CD4-positive, alpha-beta T cell treated with Interferon alpha-2 for 1 hour (primary cell): ENCODE data around the gene TTC17.
A peak's percentile ranks its signal among the peaks of the same experiment; 100 is the strongest.
"Not testable (repeated sequence)": the region's sequence is repeated elsewhere in the genome, so short reads cannot be mapped to it uniquely, and the experiment has no call there.

Experiments used
- DNase-seq, 2 donors: peaks; one replicate each; pipeline ENCODE4 v3.0.0-alpha.2; 2020 to 2022

TTC17 gene

DNA sequence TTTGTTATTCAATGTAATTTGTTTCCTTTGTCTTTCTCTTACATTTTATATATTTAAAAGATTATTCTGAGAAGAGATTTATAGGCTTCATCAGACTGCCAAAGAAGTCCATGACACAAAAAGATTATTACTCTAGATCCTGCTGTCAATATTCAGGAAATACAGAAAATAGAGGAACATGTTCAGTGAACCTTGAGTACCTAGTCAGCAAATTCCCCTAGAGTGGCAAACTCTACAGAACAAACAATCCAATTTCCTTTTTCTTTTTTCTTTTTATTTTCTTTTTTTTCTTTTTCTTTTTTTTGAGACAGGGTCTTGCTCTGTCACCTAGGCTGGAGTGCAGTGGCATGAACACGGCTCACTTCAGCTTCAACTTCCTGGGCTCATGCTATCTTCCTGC, 23.9 kb downstream of the TTC17 start:
- DNase-seq = no peak

DNA sequence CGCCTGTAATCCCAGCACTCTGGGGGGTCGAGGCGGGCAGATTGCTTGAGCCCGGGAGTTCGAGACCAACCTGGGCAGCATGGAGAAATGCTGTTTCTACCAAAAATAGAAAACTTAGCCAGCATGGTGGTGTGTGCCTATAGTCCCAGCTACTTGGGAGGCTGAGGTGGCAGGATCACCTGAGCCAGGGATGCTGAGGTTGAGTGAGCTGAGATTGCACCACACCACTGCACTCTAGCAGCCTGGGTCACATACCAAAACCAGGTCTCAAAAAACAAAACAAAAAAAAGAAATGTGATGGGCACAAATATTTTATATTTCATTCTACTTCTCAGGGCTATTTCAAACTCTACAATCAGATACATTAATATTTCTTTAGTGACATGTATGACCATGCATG, 25.7 kb downstream of the TTC17 start:
- DNase-seq = no peak

DNA sequence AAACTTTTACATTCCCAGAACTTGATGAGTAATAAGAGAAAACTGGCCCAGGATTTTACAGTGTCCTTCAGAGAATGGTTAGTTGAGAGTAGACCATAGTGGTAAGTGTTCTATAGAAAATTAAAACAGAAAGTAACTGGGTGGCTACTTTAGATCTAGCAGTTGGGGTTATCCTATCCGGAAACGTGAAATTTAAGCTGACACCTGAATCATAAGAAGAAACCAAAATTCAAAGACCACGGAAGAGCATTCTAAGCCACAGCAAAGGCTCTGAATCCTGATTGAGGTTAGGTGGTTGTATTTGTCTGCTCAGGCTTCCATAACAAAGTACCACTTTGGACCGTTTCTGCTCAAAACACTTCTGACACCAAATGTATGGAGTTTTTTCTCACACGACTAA, 34.0 kb downstream of the TTC17 start:
- DNase-seq = peak in 1 of 2 donors; percentile 14

DNA sequence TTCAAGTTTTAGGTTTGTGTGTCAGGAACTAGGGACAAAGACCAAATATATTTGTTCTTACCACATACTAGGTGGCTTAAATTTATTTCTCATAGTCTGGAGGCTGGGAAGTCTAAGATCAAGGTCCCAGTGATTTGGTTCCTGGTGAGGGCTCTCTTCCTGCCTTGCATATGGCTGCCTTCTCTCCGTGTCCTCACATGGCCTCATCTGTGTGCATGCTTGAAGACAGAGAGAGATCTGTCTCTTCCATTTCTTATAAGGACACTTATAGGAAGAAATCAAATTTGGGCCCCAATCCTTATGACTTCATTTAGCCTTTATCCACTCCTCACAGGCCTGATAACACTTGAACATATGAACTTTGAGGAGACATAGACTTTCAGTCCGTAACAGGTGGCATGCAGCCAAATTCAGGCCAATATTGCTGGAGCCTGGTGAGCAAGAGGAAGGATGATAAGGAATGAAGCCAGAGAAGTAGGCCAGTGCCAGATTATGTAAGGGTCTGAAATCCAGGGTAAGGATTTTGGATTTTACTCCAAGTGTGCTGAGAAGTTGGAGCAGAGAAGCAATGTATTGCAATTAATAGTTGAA, 35.1 kb downstream of the TTC17 start:
- DNase-seq = no peak

DNA sequence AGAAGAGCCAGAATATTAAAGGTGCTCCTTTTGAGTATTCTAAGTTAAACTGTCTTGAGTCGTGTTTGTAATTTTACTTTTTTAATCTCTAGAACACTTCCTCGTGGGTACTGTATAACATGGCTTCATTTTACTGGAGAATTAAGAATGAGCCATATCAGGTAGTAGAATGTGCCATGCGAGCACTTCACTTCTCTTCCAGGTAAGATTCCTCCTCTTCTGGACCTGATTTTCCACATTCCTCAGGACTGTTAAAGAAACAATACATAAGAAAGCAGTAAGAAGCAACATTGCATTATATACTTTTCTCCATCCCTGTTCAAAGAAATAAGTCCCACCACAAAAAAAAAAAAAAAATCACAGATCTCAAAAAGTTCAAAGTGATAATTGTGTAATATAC, 37.9 kb downstream of the TTC17 start:
- DNase-seq = no peak

DNA sequence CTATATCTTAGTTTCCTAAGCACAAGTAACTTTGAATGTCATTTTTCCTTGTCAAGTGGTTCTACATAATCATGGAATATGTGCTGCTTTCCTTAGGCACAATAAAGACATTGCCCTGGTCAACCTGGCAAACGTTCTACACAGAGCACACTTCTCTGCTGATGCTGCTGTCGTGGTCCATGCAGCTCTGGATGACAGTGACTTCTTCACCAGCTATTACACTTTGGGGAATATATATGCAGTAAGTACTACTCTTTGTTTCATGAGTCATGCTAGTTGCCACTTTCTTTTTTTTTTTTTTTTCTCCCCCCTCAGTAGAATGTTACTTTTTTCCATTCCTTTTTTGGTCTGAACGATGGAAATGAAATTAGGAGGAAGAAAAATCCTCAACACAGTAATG, 38.5 kb downstream of the TTC17 start:
- no peak for DNase-seq

DNA sequence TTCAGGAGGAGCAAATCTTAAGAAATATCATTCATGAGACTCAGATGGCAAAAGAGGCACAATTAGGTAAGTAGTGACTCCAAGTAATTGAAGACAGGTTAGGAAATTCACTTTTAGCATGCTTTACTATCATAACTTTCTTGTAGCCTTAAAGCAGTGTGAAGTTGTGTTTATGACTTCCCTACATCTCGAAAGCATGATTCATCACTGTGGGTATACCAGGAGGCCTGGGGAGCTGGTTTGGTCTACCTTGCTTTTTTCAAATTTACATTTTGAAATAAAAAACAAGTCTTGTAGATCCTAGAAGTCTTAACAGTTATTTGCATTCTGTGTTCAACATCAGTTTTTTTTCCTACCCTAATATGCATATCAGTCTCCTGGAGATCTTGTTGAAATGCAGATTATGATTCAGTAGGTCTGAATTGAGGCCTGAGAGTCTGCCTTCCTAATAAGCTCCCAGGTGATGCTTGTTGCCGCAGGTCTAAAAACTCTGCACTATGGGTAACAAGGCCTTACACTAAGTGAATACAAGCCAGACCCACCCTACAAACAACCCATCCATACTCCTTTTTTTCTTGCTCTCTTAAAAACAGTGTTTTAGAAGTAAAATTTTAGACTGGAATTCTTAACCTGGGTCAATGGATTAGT, 41.4 kb downstream of the TTC17 start:
- DNase-seq = no peak

DNA sequence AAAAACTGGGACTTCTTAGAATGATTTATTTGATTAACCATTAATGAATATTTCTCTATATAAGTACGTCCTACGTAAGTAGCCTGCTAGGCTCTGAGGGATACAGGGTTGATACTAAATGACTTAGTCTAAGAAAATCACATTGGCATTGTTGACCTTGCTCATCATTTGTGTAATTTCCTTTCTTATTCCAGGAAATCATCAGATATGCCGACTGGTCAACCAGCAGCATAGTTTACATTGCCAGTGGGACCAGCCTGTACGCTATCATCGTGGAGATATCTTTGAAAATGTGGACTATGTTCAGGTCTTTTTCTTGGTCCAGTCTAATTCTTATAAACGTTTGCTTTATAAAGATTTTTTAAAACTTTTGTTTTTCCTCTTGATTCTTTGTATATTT, 42.5 kb downstream of the TTC17 start:
- DNase-seq = no peak

DNA sequence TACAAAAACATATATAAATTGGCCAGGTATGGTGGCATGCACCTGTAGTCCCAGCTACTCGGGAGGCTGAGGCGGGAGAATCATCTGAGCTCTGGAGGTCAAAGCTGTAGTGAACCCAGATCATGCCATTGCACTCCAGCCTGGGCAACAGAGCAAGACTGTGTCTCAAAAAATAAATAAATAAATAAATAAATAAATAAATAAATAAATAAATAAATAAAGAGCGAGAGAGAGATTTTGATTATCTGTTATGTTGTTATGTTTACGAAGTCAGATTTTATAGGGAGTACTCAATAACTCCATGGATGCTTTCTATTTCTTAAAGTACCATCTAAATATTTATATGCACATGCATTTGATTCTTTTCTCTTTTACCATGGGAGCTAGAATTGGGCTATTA, 43.1 kb downstream of the TTC17 start:
- not testable (repeated sequence) for DNase-seq

DNA sequence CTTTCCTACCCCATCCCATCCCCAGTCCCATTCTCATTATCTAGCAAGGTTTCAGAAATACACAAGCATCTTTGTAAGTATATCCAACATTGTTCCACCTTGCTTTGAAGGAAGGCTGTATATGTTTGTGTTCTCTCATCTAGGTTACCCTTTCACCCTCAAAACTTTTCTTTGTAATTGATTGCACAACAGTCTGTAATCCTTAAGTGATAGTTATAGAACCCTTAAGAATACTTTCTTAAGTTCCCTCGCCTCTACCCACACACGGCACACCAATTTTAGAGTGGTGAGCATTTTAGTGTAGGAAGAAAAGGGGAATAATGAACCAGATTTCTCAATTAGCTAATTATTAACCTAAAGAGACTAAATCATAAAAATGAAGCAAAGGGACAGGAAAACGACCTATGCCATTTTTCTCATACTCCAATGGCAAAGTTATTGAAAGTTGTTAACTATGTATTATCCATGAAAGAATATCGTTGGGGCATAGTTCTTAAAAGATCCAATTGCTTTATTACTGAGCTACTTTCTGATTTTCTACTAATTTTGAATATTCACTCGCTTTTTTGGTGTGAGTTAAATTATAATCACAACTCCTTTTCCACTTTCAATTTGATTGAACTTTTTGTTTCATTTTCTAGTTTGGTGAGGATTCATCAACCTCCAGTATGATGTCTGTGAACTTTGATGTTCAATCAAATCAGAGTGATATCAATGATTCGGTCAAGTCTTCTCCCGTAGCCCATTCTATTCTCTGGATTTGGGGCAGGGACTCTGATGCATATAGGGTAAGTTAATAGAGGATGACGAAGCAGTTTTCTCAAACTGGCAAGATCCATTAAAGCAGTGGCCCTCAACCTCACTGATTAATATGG, 44.9 kb downstream of the TTC17 start:
- no peak for DNase-seq

DNA sequence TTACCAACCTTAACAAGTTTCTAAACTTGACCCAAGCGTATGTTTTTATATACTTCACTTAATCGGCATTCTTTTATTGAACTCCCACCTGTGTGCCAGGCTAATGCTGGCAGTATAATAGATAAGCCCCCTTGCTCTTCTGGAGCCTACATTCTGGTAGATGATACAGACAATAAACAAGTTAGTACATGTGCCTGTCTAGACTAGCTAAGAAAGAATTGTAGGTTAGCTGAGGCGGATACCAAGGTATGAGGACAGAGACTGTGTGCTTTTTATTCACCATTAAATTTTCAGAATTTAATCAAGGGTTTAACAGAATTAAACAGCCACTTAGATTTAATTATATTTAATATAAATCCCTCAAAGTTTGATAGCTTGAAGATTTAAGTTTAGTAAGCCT, 45.7 kb downstream of the TTC17 start:
- DNase-seq = no peak

DNA sequence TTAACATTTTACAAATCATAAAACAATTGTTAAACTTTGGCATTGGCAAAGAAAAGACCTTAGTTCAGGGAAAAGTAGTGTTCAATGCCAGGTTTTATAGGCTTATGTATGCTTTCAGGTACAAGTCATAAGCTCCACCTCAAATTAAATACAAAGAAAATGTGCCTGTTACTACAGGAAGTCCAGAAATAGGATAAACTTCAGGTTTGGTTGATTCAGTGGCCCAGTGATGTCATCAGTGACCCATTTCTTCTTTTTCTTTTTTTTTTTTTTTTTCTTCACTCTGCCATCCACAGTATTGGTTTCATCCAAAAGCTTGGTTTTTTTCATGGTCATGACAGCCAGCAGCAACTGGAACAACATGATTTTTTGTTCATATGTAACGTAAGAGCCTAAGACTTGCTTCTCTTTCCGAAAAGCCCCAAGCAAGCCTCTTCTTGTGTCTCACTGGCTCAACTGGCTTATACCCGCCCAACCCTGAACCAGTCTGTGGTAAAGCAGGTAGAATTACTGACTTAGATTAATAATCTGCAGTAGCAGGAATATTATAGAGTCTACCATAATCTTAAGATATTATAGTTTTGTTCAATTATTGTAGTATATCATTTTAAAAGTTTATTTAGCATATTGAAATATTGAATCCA, 46.2 kb downstream of the TTC17 start:
- DNase-seq = no peak

DNA sequence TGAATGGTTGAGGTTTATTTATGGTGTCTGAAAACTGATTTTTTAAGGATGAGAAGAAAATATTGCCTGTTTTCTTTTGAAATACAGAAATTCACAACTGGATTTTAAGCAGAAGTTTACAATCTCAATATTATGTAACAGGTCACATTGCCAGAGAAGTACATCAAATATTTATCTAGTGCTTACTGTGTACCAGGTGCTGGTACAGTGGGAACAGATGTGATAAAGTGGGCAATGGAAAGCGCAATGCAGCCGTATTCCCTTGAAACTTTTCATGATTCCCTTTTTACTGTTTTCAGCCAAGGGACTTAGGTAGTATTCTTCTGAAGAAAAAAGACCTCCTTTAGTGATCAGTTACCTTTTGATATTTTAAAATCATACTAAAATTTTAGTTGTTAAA, 49.6 kb downstream of the TTC17 start:
- DNase-seq = no peak

DNA sequence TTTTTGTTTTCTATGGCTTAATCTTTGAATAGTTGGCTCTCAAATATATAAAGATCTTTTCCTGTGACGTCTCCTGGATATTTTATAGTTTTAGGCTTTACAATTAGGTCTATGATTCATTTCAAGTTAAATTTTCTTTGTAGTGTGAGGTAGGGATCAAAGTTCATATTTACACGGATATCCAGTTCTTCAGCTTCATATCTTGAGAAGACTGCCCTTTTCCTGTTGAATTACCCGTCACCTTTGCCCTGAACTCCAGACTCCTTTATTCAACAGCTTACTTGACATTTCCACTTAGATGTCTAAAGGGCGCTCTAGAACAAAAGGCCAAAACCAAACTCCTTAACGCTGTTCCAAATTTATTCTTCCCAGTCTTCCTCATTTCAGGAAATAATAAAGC, 51.7 kb downstream of the TTC17 start:
- no peak for DNase-seq

DNA sequence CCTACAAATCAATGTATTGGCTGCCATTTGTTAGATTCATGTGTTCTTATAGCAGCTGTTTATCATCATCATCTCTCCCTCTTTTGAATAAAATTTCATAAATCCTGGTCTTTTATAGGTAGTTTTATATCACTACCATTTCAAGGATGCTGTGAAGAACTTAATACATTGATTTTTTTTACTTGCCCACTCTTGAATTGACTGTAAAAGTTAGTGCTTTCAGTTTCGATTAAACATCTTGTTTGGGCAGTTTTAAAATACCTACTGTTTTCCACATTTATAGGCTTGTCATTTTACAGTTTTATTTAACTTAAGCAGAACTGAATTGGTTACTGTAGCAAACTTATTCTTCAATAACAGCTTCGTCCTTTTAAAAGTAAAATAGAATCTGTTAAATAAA, 59.5 kb downstream of the TTC17 start:
- DNase-seq = no peak

DNA sequence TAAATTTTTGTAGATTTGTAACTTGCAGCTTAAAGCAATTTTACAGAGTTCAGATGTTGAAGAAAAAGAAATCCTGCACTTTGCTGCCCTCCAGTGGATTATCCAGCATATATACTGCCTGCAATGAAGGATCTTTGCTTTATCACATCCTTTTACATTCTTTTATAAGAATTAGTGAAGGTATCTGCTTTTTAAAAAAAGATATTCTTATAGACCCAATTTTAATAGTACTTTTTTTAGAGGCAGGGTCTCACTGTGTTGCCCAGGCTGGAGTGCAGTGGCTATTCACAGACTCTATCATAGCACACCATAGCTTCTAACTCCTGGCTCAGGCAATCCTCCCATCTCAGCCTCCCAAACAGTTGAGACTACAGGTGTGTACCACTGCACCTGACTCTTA, 60.7 kb downstream of the TTC17 start:
- peak in 1 of 2 donors; percentile 38 for DNase-seq

DNA sequence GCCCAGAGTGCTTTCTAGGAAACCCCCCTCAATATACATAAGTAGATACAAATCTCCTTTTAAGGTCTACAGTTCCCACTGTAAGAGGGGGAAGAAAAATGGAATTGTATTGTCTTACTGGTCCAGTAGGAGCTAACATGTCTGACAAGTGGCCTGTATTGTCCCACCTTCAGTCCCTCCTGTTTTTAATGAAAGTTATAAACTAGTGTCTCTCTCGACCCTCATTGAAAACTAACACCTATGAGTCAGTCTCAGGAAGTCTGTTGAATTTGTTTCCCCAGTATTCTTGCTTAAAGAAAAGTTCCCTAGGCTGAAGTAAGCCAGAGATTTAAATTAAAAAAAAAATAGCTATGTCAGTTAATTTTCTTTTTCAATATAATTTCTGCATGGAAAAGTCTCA, 69.3 kb downstream of the TTC17 start:
- DNase-seq = no peak

DNA sequence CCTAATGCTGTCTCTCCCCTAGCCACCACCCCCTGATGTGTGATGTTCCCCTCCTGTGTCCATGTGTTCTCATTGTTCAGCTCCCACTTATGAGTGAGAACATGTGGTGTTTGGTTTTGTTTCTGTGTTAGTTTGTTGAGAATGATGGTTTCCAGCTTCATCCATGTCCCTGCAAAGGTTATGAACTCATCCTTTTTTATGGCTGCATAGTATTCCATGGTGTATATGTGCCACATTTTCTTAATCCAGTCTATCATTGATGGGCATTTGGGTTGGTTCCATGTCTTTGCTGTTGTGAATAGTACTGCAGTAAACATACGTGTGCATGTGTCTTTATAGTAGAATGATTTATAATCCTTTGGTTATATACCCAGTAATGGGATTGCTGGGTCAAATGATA, 72.2 kb downstream of the TTC17 start:
- DNase-seq = not testable (repeated sequence)

DNA sequence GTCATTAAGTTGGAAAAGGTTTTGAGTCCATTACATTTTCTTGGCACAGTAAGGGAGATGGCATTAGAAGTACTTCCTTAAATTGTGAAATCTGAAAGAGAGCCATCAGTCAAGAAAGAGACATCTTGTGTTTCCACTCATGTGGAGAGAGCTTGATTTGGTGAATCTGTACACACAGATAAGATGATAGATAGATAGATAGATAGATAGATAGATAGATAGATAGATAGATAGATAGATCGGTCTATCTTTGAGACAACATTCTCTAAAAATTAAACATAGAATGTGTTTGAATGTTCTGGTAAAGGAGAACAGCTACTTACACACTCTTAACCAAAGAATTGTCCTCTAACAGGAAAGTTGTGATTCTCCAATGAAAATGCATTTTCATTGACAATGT, 76.2 kb downstream of the TTC17 start:
- DNase-seq = no peak

DNA sequence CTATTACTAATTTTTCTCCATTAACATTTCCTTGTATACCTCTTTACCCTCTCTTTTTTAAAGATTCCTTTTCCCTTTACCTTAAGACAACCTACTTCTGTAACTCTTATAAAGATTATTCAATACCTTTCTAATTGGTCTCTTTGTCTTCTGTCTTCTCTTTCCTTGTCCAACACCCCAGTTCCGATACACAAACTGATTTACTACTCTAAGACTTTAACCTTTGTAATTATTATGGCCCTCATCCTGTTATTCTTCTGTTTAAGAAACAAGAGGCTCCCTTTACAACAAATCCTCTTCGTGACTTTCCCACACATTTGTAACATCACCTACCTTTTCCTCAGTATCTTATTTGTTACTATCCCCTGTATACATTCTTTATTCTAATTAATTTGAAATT, 81.8 kb downstream of the TTC17 start:
- DNase-seq = no peak

DNA sequence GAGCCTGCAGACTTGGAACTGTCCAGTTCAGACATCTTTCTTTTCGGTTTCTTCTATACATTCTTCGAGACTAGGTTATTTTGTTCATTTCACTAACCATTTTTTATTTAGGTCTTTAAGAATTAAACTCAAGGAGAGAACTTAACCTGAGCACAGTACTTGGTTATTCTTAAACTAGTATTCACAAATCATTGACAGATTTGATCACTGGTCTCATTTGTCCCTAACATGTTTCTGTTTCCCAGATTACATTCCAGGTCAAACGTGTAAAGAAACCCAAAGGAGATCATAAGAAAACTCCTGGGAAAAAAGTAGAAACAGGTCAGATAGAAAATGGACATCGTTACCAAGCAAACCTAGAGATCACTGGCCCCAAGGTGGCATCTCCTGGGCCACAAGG, 85.1 kb downstream of the TTC17 start:
- no peak for DNase-seq

DNA sequence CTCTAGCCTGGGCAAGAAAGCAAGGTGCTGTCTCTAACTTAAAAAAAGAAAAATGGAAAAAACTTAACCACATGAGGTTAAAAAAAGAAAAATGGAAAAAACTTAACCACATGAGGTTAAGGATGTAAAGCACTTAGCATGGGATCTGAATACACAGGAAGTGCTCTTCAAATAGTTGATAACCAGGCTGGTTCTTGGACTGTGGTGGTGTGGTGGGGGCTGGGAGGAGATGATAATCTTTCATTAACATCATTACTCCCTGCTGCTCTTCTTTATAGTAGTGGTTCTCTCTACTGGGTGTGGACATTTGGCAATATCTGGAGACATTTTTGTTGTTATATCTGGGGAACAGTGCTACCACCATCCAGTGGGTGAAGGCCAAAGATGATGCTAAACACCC, 88.4 kb downstream of the TTC17 start:
- DNase-seq = no peak

DNA sequence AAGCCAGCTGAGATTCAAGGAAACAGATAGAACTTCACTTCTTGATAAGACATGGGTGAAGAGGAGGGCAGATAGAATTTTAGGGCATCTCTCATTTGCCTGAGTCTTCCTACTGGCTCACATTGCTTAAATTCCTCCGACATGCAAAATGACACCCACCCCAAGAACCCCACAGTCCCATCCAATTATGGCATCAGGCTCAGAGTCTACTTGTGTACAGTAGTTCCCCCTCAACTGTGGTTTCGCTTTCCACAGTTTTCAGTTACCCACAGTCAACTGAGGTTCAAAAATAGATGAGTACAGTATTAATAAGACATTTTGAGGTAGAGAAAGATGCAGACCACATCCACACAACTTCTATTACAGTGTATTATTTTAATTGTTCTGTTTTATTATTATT, 99.8 kb downstream of the TTC17 start:
- DNase-seq = no peak

DNA sequence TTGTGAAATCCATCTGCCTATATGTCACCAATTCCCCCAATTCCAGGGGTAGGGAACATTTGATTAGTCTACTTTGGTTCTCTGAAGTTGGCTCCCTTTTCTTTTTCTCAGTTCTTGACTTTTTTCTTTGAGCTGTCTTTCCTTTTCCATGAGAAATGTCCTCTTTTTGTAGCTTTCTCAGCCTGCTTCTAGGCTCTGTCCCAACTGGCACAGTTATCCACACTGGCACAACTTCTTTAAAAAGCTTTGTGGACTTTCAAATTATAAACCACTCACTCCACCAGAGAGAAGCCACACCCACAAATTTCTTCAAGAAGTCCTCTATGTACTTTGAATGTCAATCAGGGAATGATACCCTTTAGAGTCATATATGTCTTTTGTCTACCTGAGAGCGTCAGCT, 100.5 kb downstream of the TTC17 start:
- no peak for DNase-seq
